Fibroblast of lung (primary cell): ENCODE results near the gene PPM1D. TPM values are rescaled to one million over a fixed set of nuclear protein-coding genes. Genes with fewer than 3 reads are reported as not detected.

Experiments used
- DNase-seq, 2 donors: peaks; one replicate each; pipeline versions ENCODE4 v3.0.0 to v3.0.0-alpha.2; 2010; ENCODE audit warnings: low read depth in 2 of 2
- H2AFZ ChIP-seq: 2 replicates; pipeline ENCODE4 v1.5.1; 2012; ENCODE audit warnings: low read length, control low read depth, inconsistent platforms
- H3K27ac ChIP-seq: 2 replicates; pipeline ENCODE4 v1.5.1; 2011; ENCODE audit warnings: low read length, control low read depth; ENCODE audit not compliant: insufficient read depth
- H3K27me3 ChIP-seq: 2 replicates; pipeline ENCODE4 v1.5.1; 2011; ENCODE audit warnings: mild to moderate bottlenecking, low read length; ENCODE audit not compliant: control insufficient read depth, insufficient read depth
- H3K36me3 ChIP-seq: 2 replicates; pipeline ENCODE4 v1.5.1; 2011; ENCODE audit warnings: low read length; ENCODE audit not compliant: control insufficient read depth, insufficient read depth
- H3K4me1 ChIP-seq: 2 replicates; pipeline ENCODE4 v1.5.1; 2011; ENCODE audit warnings: low read length; ENCODE audit not compliant: control insufficient read depth, insufficient read depth; ENCODE audit errors: extremely low read depth
- H3K4me2 ChIP-seq: 2 replicates; pipeline ENCODE4 v1.5.1; 2011; ENCODE audit warnings: low read length, control low read depth; ENCODE audit not compliant: insufficient read depth; ENCODE audit errors: extremely low read depth
- H3K4me3 ChIP-seq, 4 experiments: fragments of 200-600 bp in 1 of 4; sonication (generic) in 1 of 4; replicated peaks in 1 of 4; 2 replicates each; pipeline ENCODE4 v1.5.1; 2011 to 2016; ENCODE audit warnings: low read length in 4 of 4, low read depth in 3 of 4, mild to moderate bottlenecking in 3 of 4, control low read depth in 2 of 4, inconsistent platforms in 1 of 4, mixed read lengths in 1 of 4; ENCODE audit not compliant: insufficient read depth in 1 of 4; ENCODE audit errors: control extremely low read depth in 1 of 4
- H3K79me2 ChIP-seq: 2 replicates; pipeline ENCODE4 v1.5.1; 2012; ENCODE audit warnings: mild to moderate bottlenecking, low read length, inconsistent platforms; ENCODE audit not compliant: control insufficient read depth, insufficient read depth
- H3K9ac ChIP-seq: 2 replicates; pipeline ENCODE4 v1.5.1; 2011; ENCODE audit warnings: mild to moderate bottlenecking, low read length, control low read depth; ENCODE audit not compliant: insufficient read depth
- H3K9me3 ChIP-seq: 2 replicates; pipeline ENCODE4 v1.5.1; 2012; ENCODE audit warnings: low read depth, low read length; ENCODE audit not compliant: control insufficient read depth, insufficient read depth
- H4K20me1 ChIP-seq: 2 replicates; pipeline ENCODE4 v1.5.1; 2011; ENCODE audit warnings: low read length; ENCODE audit not compliant: control insufficient read depth, insufficient read depth; ENCODE audit errors: extremely low read depth
- CTCF ChIP-seq, 2 donors: IDR thresholded peaks in 1 of 2; conservative IDR thresholded peaks in 1 of 2; 1 replicate in 1 of 2; 2 replicates in 1 of 2; pipeline ENCODE4 v1.5.1; 2011 to 2012; ENCODE audit warnings: low read length in 2 of 2, control low read depth in 1 of 2, inconsistent platforms in 1 of 2, low read depth in 1 of 2, mild to moderate bottlenecking in 1 of 2
- EZH2 ChIP-seq: IDR thresholded peaks from 2 replicates; pipeline ENCODE4 v1.5.1; 2012; ENCODE audit warnings: low read length, control low read depth, mild to moderate bottlenecking; ENCODE audit errors: missing control alignments
- polyA plus RNA-seq, 2 donors: library from polyadenylated mRNA; depleted of rRNA in 1 of 2; stranded (reverse) in 1 of 2; unstranded in 1 of 2; fragments of >200 nt; gene quantifications; 2 replicates each; pipeline ENCODE4 v1.2.1, GENCODE V29; 2011 to 2012; ENCODE audit warnings: missing spikeins in 1 of 2
- total RNA-seq: library from RNA; depleted of rRNA; stranded (reverse); fragments of >200 nt; gene quantifications from 2 replicates; pipeline ENCODE4 v1.2.1, GENCODE V29; 2014

The PPM1D gene
- total and polyA plus RNA-seq, 2 donors (not counting 1 experiment from before 2014, with no cell fraction given) = 6.8 to 12.4 TPM

- Histone ChIP-seq H3K4me3 (no peak overlapping the region), H3K9ac (no peak overlapping the region), H3K79me2 (no peaks in the 10 kb centered on the region), H4K20me1 (no peaks in the 10 kb centered on the region), H3K27ac (no peak overlapping the region), H2AFZ (no peak overlapping the region), H3K27me3 (no peaks in the 10 kb centered on the region), H3K36me3 (no peaks in the 10 kb centered on the region), H3K4me2 (no peak overlapping the region), H3K9me3 (no peaks in the 10 kb centered on the region), H3K4me1 (no peaks in the 10 kb centered on the region)
- DNase-seq = no peak
- TF ChIP-seq CTCF (conservative IDR thresholded peaks at IDR 0.05 in 1 of 2, IDR thresholded peaks at IDR 0.05 in 1 of 2; ENCODE audit: low read depth in 1 of 2, low read length in 2 of 2) (no peak), EZH2 (no peak)
Measured at GRCh38 chr17:60559995-60560859, 39.8 kb upstream of the PPM1D start.

DNA sequence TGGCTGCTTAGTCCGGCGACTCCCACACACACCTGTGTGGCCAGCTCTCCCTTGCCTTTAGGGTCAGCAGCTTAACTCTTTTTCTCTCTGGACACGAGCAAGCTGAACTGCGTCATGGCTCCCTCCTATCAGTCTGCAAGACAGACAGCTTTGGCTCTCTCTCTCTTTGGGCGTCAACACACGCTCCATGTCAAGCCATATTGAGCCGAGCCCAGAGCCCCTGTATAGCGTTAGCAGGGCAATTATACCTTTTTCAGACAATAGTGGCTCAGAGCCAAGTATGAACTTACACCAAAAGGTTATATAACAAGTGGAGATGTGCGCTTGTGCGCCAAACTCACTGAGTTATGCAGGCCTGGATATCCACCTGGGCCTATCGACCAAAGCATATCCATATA lies 39.1 kb upstream of the PPM1D start:
- H3K4me2 ChIP-seq = no peak overlapping the region
- H2AFZ ChIP-seq = no peak overlapping the region
- H3K27ac ChIP-seq = no peak overlapping the region
- no peaks in the 10 kb centered on the region for H3K36me3 ChIP-seq
- no peaks in the 10 kb centered on the region for H3K4me1 ChIP-seq
- no peak overlapping the region for H3K9ac ChIP-seq
- no peak overlapping the region for H3K4me3 ChIP-seq
- H3K79me2 ChIP-seq = no peaks in the 10 kb centered on the region
- H3K9me3 ChIP-seq = no peaks in the 10 kb centered on the region
- DNase-seq = no peak
- H4K20me1 ChIP-seq = no peaks in the 10 kb centered on the region
- TF ChIP-seq EZH2 = no peak
- no peak for TF ChIP-seq CTCF (conservative IDR thresholded peaks at IDR 0.05 in 1 of 2, IDR thresholded peaks at IDR 0.05 in 1 of 2; ENCODE audit: low read depth in 1 of 2, low read length in 2 of 2)
- no peaks in the 10 kb centered on the region for H3K27me3 ChIP-seq

- no peak for TF ChIP-seq EZH2
- no peak for TF ChIP-seq CTCF (conservative IDR thresholded peaks at IDR 0.05 in 1 of 2, IDR thresholded peaks at IDR 0.05 in 1 of 2; ENCODE audit: low read depth in 1 of 2, low read length in 2 of 2)
- no peaks in the 10 kb centered on the region for H3K9me3 ChIP-seq
Measured at GRCh38 chr17:60562421-60562820, 37.6 kb upstream of the PPM1D start.

More at GRCh38 chr17:60562421-60562820, 37.6 kb upstream of the PPM1D start:
- Histone ChIP-seq H2AFZ (no peak overlapping the region), H3K36me3 (no peaks in the 10 kb centered on the region), H3K27ac (no peak overlapping the region), H3K4me2 (no peak overlapping the region), H3K27me3 (no peaks in the 10 kb centered on the region), H3K79me2 (no peaks in the 10 kb centered on the region), H3K4me1 (no peaks in the 10 kb centered on the region), H4K20me1 (no peaks in the 10 kb centered on the region), H3K4me3 (no peak overlapping the region), H3K9ac (no peak overlapping the region)
- no peak for DNase-seq
